Measurements from ENCODE around the gene LSP1. TPM values are rescaled to one million over a fixed set of nuclear protein-coding genes. Genes with fewer than 3 reads are reported as not detected.
A peak's percentile ranks its signal among the peaks of the same experiment; 100 is the strongest.
"Not testable (repeated sequence)": the region's sequence is repeated elsewhere in the genome, so short reads cannot be mapped to it uniquely, and the experiment has no call there.

Gene LSP1
- total RNA-seq, 1 donor from 2014 or later: 47.4 TPM

DNA sequence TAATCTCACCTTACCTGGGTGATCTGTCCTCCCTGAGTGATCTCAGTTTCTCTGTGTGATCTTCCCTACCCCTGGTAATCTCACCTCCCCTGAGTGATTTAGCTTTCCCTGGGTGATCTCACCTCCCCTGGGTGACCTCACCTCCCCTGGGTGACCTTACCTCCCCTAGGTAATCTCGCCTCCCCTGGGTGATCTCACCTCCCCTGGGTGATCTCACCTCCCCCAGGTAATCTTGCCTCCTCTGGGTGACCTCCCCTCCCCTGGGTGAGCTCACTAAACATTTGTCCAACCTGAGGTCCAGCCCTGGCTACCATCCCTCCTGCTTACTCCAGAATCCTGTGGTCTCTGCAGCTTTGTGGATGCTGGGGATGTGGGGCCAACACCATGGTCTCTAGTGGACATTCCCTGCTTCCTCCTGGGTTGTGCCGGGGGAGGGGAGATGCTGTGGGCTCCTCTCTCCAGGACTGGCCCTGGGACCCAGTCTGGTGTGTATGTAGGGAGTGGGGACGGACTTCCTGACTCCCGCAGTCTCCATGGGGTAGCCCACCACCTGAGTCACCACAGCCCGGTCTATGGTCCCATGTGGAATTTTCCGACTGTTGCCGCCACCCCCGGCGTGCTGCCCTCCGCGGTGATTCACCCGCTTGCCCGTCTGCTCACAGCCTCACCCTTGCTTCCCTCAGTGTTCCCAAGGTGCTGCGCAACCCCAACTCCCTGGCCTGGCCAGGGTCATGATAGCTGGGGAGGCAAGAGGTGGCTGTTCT lies 9.9 kb downstream of the LSP1 start:
- no peak for DNase-seq (ENCODE audit: low spot score)

GRCh38 chr11:1863352-1864216 lies 10.7 kb downstream of the LSP1 start:
- peak; percentile 83 for DNase-seq (ENCODE audit: low spot score)

DNA sequence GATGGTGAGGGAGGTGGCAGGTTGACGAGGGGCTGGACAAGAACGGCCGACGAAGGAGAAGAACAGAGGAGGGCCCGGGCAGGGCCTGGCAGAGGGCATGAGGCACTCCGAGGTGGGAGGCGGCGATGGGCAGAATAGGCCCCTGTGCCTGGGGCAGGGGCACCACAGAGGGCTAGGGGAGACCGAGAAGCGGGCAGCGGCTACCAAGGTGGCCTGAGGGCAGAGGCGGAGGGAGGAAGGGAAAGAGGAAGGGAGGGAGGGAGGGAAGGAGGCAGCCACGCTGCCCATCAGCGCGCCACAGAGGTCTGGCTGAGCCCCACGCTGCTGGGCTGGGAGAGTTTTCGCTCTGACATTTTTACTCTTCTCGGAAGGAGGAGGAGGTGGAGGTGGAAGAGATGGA lies 11.3 kb downstream of the LSP1 start:
- DNase-seq (ENCODE audit: low spot score): no peak

GRCh38 chr11:1864831-1865665 lies 12.2 kb downstream of the LSP1 start:
- no peak for DNase-seq (ENCODE audit: low spot score)

- no peak for DNase-seq (ENCODE audit: low spot score)
These were observed 13.3 kb downstream of the LSP1 start for GRCh38 chr11:1866226-1866625.

DNA sequence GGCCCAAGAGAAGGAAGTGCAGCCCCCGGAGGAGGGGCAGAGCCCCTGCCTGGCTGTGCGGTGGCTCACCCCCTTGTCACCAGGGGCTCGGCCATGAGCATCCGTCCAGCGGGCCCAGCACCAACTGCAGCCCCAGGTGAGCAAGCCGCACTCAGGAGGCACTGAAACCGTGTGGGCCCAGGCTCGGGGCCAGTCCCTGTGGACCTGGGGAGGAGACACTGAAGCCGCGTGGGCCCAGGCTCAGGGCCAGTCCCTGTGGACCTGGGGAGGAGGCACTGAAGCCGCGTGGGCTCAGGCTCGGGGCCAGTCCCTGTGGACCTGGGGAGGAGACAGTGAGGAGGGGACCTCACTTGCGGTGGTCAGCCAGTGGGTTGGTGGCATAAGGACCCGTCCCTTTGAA lies 13.9 kb downstream of the LSP1 start:
- no peak for DNase-seq (ENCODE audit: low spot score)

DNA sequence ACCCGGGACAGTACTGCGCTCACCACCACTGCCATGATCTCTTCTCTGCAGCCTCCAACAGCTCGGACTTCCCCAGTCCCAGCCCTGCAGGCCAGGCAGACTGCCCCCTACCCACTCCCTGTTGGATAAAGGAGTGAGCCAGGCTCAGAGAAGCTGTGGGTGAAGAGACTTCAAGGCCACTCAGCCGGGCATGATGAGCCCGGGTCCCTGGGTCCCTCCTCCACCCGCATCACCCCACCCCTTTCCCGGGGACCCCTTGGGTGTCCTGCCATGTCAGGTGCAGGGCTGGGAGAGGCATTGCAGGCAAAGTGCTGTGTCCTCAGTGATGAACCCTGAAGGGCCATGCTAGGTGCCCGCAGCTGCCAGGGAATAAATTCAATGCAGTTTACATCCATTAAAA lies 14.5 kb downstream of the LSP1 start:
- no peak for DNase-seq (ENCODE audit: low spot score)

- DNase-seq (ENCODE audit: low spot score): no peak
These were observed 15.3 kb downstream of the LSP1 start for GRCh38 chr11:1868056-1868635.

DNA sequence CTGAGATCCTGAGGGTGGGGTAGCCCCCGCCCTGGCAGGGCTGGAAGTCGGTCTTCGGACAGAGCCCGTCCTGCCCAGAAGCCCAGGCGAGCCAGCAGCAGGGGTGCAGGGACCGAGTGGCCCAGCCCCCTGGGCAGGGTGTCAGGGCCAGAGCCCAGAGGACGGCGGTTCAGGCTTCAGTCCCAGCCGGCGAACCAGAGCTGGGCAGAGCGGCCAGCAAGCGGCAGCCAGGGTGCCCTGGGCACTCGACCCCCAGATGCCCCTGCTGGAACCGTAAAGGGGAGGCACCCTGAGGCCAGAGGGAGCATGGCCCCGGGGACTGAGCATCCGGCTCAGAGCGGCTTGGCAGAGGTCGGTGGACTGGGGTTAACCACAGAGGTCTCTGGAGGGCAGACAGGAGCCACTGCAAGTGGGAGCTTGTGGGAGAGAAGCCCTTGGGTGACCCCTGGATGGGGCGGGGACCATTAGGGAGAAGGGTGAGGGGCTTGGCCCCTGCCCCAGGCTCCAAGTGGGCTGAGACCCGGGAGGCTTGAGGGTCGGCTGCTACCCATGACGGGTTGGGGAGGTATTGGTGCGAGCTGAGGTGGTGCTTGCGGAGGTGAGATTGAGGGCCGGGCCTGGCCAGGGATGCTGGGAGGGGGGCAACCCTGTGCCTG lies 15.9 kb downstream of the LSP1 start:
- no peak for DNase-seq (ENCODE audit: low spot score)

DNA sequence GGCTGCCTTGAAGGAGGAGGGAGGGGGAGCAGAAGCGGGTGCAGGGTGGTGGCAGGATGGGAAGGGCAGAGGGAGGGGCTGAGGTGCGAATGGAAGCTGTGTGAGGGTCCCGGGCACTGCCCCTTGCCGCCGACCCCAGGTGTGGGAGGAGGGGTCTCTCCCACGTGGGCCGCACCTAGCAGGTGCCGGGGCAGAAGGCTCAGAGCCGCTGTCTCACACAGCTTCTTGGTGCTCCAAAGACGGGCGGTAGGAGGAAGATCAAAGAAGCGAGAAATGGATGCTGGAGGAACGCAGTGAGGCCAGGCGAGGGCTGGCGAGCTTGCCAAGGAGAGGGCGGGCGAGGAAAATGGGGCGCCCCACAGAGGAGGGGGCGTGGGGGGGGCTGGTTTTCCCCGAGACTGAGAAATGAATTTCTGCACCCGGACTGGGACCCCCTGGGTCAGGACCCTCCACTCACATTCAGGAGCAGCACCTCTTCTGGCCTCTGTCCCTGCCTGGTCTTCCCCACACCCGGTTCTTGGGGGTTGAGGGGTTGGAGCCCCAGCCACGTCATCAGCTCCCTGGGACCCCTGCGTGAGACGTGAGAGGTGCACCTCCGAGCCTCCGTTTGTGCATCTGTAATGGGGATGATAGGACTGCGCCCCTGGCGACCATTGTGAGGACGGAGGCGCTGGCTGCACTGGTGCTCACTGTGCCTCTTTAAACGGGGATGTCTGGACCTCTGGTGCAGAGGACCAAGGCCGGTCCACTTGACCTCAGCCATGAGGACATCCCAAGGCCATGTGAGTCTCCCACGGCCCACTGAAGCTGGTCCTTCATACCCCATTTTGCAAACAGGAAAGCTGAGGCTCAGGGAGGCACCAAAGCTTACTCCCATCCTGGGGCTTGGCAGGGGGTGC lies 16.8 kb downstream of the LSP1 start:
- DNase-seq (ENCODE audit: low spot score): no peak

GRCh38 chr11:1870326-1870696 lies 17.4 kb downstream of the LSP1 start:
- DNase-seq (ENCODE audit: low spot score): no peak

DNA sequence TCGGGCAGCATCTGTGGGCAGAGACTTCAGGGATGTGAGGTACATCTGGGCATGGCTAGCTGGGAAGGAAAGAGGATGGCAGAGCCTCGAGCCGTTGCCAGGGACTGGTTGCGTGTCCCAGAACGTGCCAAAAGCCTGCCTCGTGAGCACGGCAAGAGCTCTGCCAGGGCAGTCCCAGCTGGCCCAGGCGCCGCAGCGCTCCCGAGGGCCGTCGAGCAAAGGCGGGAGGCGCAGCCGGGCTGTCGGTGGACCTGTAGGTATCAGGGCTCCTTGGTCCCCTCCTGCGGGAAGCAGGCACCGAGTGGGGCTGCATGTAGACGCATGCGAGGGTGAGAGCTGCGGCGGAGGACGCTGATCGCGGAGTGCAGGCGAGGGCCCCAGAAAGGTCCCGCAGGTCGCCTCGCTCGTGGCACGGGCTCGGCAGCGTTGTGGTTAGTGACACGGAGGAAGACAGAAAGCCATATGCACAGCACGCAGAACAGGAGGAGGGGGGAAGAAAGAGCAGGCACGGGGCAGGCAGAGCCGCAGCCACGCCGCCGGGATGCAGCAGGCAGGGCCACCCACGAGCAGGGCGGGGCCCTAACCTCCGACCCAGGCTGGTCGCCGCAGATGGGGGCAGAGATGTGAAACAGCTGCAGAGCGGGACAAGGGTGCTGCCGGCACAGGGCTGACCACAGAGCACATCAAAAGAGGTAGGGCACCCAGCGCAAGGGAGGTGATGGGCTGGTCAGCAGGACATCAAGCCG lies 18.0 kb downstream of the LSP1 start:
- DNase-seq (ENCODE audit: low spot score): no peak

GRCh38 chr11:1871531-1871930 lies 18.6 kb downstream of the LSP1 start:
- no peak for DNase-seq (ENCODE audit: low spot score)

DNA sequence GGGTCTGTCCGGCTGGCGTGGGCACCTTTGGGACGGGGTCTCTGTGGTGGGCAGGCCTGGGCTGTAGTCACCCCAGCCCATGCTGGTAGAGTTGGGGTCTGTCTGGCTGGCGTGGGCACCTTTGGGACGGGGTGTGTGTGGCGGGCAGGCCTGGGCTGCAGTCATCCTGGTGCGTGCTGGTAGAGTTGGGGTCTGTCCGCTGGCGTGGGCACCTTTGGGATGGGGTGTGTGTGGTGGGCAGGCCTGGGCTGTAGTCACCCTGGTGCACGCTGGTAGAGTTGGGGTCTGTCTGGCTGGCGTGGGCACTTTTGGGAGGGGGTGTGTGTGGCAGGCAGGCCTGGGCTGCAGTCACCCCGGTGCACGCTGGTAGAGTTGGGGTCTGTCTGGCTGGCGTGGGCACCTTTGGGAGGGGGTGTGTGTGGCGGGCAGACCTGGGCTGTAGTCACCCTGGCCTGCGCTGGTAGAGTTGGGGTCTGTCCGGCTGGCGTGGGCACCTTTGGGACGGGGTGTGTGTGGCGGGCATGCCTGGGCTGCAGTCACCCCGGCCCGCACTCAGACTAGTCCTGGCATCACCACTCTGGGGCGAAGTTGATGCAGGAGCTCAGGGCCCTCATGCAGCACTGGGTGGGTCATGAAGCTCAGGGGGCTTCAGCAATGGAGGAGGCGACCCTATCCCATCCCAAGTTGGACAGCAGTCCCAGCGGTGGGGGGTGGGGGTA lies 19.5 kb downstream of the LSP1 start:
- DNase-seq (ENCODE audit: low spot score): no peak

DNA sequence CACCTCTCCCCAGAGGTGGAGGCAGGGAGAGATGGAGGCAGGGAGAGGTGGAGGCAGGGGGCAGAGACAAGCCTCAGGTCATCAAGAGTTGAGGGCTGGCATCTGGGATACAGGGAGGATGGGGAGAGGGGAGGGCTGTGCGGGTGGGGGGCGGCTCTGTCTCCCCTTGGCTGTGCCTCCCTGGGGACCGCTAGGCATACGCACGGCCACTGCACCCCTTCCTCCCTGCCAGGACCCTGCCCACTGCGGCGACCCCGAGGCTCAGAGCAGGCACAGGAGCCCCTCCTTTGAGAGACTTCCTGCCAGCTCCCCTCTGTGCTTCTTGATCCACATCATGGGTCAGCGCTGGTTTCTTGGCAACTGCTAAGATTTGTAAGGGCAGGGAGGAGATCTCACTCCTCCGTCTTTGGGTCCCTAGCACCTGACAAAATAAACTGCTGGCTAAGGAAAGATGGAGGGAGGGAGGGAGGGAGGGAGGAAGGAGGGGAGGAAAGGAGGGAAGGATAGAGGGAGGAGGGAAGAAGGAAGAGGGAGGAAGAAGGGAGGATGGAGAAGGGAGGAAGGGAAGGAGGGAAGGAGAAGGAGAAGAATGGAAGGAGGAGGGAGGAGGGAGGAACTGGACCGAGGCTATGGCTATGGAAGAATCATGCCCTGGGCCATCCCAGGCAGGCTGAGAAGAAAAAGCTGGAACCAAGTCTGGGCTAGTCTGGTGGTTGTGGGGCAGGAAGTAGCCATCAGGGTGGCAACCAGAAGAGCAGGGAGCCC lies 20.3 kb downstream of the LSP1 start:
- no peak for DNase-seq (ENCODE audit: low spot score)

DNA sequence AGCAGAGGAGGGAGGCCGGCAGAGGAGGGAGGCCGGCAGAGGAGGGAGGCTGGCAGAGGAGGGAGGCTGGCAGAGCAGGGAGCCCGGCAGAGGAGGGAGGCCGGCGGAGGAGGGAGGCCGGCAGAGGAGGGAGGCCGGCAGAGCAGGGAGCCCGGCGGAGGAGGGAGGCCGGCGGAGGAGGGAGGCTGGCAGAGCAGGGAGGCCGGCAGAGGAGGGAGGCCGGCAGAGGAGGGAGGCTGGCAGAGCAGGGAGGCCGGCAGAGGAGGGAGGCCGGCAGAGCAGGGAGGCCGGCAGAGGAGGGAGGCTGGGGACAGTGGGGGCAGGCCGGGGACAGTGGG lies 20.9 kb downstream of the LSP1 start:
- not testable (repeated sequence) for DNase-seq (ENCODE audit: low spot score)

DNA sequence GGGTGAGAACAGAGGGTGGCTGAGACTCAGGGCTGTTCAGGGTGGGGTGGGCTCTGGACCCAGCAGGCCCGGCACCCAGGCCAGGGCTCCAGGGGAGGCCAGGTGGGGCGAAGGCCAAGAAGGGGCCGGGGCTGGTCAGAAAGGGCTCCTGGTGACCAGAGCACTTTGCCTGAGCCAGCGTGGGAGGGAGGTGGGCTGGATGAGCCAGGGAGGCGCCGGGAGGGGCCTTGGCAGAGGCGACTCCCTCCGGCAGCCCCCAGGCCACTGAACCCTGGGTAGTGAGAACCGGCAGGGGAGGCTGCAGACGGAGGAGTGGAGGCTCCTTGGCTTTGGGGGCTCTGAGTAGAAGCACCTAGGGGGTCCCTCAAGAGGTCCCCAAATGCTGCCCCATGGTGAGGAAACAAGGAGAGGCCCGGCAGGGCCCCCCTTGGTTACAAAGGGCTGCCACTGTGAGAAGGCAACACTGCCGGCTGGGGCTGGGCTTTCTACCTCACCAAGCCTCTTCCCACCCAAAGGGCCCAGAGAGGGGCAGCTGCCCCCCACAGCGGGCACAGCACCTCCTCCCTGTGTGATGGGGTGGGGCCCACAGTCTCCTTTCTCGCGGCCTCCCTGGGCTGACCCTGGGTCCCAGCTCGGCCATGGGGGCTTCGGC lies 21.7 kb downstream of the LSP1 start:
- DNase-seq (ENCODE audit: low spot score): not testable (repeated sequence)

Data from ureter (tissue), 1 donor.